ENCODE measurements around the gene SLC8A2.

SLC8A2 gene

GRCh38 chr19:47471733-47472457, at the start of gene SLC8A2:
TSS of gene SLC8A2 (minus strand) at chr19:47471893. CDS start at chr19:47466403, 5,490 bp downstream.
- DNase-seq (ENCODE audit: low spot score) = peak; percentile 98

DNA sequence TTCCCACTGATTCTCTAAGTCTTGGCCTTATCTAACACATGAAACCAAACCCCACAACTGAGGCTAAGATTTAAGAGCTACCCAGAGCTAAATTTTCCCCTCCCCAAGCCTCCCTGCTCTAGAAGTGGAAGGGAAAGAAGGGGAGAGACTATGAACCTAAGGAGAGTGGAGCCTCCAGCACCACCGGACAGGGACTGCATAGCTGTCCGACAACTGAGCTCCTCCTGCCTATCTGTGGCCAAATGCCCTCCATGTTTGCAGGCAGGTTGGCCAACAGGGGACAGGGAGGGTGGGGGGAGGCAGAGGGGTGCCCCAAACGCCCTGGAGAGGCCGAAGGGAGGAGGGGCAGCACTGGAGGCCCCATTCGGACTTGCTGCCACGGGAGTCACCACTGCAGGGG, 49.1 kb upstream of the SLC8A2 start:
- DNase-seq (ENCODE audit: low spot score) = no peak

DNA sequence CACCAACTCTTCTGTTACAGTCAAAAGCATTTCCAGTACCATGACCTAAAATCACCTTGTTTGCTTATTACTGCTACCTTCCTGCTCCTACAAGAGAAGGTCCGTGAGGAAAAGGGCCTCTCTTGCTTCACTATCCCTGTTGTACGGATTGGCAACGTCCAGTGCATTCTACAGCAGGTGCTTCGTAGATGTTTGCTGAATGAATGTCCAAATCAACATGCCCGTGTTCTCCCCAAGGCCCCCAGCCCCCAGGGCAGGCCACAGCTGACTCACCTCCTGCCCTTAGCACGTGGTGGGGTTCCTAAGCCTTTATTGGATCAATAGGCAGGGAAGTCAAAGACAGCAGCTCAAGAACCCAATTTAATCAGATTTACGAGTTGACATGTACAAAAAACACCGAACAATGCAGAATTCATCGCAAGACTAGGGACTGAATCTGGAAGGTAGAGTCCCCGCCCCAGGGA, 48.7 kb upstream of the SLC8A2 start:
- no peak for DNase-seq (ENCODE audit: low spot score)

GRCh38 chr19:47518854-47519253, 47.2 kb upstream of the SLC8A2 start:
- DNase-seq (ENCODE audit: low spot score) = no peak

DNA sequence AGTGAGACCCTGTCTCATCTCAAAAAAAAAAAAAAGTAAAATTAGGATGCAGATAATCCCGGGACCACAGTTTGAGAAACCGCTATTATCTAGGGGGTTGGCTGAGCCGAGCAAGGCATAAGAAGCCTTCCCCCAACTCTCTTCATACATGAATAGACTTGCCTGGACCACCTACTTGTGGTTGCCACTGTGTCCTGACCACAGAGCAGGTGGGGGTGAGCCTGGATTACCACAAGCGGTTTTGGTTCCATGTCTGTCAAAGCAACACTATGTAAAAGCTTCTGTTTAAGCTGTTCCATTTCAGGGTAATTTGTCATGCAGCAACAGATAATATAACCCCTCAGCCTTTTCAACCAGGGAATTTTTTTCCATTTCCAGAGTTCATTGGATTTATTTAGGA, 46.4 kb upstream of the SLC8A2 start:
- DNase-seq (ENCODE audit: low spot score) = no peak

GRCh38 chr19:47514869-47515588, 43.3 kb upstream of the SLC8A2 start, which contains the start of gene NAPA:
TSS of gene NAPA (minus strand) at chr19:47515063. CDS start at chr19:47514940, 123 bp downstream.
- DNase-seq (ENCODE audit: low spot score) = peak; percentile 99

DNA sequence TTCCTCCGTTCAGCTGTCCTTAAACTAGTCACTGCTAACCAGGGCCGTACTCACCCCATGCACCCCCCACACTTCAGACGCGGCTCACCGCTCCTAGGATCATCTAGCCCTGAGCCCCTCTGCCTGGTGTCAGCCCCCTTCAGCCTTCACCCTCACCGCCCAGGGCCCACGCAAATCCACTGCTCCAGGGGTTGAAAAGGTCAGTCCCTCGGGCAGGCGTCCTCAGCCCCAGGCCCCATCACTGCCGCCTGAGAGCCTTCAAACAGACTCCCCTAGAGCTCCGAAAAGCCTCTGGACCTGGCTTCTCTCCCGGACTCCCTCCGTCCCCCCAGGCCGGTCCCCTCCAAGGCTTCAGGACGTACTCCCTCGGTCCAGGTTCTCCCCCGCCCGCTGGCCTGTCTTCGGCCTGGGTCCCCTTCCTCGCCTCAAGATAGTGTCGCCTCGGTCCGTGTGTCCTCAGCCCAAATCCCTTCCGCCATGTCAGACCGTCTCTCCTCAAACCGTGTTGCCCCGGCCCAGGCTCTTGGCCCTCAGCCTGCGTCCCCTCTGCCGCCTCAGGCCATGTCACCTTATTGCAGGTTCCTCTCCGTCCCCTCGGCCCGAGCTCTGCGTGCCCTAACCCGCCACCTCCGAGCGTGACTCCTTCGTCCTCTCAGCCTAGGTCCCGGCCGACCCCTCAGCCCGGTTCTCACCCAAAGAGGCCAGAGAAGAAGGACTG, 42.6 kb upstream of the SLC8A2 start:
- no peak for DNase-seq (ENCODE audit: low spot score)

DNA sequence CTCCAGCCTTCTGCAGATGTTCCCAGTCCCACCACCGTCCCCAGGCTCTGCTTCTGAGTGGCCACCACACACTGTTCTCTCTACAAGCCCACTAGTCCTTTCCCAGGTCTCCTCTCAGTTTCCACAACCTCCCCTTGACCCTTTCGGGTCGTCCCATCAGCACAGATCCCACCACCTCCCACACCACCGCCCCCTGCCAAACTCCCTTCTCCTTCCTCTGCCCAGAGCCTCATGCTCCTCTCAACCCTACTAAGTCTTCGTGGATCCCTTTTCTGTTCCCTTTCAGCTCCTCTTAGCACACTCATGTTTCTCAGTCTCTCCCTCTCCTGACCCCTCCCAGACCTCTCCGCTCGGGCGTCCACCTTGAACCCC, 41.2 kb upstream of the SLC8A2 start:
- no peak for DNase-seq (ENCODE audit: low spot score)

DNA sequence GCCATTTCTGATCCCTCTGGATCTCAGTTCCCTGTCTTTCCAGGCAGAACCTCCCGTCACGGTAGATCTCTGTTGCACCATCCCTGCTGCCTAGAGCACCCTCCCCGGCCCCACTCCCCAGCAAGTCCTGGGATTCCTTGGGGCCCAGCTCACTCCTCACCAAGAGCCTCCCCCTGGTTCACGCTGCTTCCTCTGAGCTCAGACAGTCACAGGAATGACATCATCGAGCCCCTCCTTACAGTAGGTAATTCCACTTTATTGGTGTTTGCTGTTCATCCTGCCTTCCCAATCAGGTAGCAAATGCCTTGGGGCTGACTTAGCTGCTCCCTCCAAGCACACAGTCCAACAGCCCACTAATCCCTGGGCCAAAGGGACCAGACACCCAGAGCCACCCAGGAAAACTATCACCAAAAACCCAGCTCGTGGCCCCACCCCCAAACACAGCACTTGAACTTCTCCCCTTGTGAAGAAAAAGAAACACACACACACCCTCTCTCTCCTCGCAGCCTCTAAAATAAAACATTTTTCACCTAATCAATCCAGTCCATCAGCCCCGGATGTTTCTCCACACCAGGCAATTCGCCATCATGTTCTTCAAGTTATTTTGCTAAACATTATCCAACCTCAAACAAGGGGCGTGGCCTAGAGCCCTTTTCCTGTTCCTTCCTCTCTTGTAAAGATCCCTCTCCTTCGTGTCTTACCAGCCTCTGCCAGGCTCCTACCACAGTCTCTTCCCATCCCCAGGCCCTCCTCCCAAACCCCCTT, 40.7 kb upstream of the SLC8A2 start:
- DNase-seq (ENCODE audit: low spot score) = no peak

GRCh38 chr19:47511681-47512080, 40.0 kb upstream of the SLC8A2 start:
- no peak for DNase-seq (ENCODE audit: low spot score)

DNA sequence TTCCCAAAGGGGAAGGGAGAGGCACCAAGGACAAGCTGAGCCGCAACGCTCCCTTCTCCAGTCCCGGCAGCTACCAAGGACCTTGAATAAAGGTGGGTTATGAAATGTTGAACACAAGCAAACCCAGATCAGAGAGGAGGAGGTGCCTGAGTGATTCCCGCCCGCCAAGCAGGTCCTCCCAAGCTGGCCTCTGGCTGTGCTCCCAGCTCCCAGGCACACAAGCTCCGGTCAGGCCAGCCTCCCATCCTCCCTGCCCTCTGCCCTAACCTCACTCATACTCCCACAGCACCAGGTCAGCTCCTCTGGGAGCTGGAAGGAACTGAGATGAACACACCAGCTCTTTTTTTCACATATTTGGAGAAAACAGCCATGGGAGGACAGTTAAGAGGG, 39.4 kb upstream of the SLC8A2 start:
- no peak for DNase-seq (ENCODE audit: low spot score)

DNA sequence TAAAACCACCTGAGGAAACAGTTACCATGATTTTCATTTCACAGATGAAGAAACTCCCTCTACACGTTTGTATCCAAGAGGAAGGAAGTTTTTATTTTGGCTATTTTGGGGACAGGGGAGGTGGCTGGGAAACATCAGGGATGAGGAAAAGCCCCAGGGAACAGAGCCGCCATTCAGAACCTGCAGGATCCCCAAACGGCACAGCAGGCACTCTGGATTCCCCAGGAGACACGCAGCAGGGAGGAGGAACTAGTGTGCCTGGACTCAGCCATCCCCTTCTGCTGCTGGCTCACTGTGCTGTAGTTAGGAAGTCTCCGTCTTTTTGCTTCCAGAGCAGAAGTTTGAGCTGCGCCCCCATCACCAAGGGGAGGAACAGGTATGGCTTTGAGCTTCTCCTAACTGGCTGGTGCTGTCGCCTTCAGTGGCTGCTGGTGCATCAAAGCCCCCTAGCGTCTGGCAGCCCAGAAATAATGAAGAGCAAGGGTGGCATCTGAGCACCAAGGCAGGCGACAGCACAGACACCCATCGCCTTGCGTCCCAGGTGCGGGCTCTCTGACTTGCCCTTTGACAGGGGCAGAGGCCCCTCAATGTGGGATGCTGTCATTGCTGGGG, 38.9 kb upstream of the SLC8A2 start:
- DNase-seq (ENCODE audit: low spot score) = no peak

DNA sequence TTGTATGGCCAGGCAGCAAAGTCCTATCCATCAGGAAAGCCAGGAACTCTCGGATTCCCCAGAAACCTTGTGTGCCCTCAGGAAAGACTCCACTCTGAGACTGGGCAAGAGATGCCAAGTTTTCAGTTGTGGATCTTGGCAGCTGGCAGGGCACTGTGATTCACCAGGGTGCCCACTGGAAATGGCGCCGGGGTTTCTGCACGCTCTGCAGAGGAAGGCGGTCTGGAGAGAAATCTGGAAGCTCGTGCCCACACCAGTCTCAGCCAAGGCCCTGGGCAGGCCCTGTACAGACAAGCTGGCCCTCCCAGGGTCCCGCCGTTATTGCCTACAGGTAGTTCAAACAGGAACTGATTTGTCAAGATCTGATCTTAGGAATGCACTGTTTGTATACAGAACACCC, 38.3 kb upstream of the SLC8A2 start:
- no peak for DNase-seq (ENCODE audit: low spot score)

- DNase-seq (ENCODE audit: low spot score) = no peak
These were observed 37.6 kb upstream of the SLC8A2 start for GRCh38 chr19:47509170-47509847.

GRCh38 chr19:47508721-47509120, 37.0 kb upstream of the SLC8A2 start:
- no peak for DNase-seq (ENCODE audit: low spot score)

DNA sequence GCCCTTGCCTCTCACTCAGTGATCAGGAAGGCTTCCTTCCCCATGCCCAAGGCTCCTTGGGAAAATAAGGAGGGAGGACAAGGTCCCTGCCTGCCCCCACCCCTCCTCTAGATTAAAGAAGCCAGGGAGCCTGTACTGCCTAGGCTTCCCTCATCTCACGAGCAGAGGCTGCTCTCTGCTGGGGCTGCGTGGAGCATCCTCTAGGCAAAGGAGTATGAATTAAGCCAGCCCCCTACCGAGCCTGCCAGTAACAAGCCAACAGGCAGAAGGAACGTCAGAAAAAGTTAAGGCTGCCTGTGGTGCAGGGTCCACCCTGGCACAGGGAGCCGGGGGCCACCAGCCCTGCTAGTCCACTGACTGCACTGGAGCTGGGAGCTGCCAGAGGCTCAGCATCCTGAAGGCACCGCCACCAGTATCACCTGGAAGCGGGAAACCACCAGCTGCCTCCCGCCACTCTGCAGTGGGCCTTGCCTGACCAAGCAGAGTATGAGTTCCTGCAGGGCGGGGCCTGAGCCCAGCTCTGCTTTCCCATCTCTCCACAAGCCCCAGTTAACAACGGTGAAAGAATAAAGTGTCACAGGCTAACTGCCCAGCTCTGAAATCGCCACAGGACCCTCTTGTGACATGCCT, 36.3 kb upstream of the SLC8A2 start:
- no peak for DNase-seq (ENCODE audit: low spot score)

DNA sequence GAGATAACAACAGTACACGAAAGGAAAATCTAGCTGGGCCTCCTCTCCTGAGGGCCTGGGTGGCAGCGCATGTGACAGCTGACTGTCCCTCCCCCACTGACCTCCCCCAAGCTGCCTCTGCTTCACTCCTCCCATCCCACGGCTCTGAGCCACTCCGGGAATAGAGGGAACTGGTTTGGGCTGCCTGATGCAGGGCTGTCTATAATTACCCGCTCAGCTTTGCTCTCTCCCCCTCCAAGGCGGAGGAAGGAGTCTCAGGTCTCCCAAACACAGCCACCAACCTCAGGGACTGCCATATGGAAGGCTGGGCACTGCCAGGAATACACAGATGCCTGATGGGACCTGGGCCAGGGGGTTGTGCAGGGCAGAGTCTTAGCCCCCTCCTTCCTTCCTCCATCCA, 35.3 kb upstream of the SLC8A2 start:
- no peak for DNase-seq (ENCODE audit: low spot score)

DNA sequence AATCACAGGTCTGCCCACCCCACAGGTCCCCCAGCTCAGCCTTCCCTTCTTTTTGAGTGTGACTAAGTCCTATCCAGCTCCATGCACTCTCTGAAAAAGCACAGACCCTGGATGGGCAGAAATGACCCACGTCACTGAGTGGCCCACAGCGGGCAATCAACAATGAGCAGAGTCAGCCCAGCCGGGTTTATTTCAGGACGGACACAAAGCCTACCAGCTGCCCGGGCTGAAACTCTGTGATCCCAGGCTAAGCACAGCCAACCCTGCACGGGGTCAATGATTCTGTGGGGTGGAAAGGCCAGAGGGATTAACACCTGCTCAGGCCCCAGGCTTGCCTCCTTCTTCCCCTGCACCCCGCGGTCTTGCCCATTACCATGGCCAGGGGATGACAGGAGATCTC, 34.8 kb upstream of the SLC8A2 start:
- DNase-seq (ENCODE audit: low spot score) = no peak

DNA sequence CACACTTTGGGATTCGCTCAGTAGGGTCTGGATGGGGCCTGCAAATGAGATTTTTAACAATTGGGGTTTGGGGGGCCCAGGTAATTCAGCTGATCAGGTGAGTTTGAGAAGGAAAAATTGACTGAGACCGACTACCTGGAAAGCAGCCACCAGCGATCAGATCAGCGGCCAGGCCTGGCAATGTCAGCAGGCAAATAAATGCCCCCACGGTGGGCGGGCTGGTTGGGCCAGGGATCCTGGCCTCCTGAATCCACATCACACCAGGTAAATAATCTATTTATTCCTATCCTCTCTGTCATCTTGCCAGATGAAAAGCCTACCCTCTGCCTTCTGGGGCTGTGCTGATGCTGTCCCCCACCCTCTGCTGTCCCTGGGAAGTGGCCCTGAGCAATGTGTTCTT, 33.8 kb upstream of the SLC8A2 start:
- no peak for DNase-seq (ENCODE audit: low spot score)

GRCh38 chr19:47503826-47504150, 32.1 kb upstream of the SLC8A2 start:
- DNase-seq (ENCODE audit: low spot score) = no peak
